Caki2 (cell line): ENCODE measurements around the gene LRRC9. TPM values are rescaled to one million over a fixed set of nuclear protein-coding genes. Genes with fewer than 3 reads are reported as not detected.
"Not testable (repeated sequence)": the region's sequence is repeated elsewhere in the genome, so short reads cannot be mapped to it uniquely, and the experiment has no call there.

Source experiments
- DNase-seq: peaks from one replicate; pipeline ENCODE4 v3.0.0-alpha.2; 2015; ENCODE audit warnings: low read depth
- in situ Hi-C: cut with HindIII; loops from 2 replicates; pipeline ENCODE4 v1.10.0; 2016; ENCODE audit warnings: low sequenced_read_pairs, low pct_unique_long_range_greater_than_20kb, mixed read lengths
- total RNA-seq: library from RNA; depleted of rRNA; stranded (reverse); fragments of >200 nt; shearing (Covaris generic); gene quantifications from 2 replicates; pipeline ENCODE4 v1.2.3, GENCODE V29; 2014; ENCODE audit warnings: low replicate concordance

The LRRC9 gene
- total RNA-seq, 1 experiment from 2014 or later = not detected

DNA sequence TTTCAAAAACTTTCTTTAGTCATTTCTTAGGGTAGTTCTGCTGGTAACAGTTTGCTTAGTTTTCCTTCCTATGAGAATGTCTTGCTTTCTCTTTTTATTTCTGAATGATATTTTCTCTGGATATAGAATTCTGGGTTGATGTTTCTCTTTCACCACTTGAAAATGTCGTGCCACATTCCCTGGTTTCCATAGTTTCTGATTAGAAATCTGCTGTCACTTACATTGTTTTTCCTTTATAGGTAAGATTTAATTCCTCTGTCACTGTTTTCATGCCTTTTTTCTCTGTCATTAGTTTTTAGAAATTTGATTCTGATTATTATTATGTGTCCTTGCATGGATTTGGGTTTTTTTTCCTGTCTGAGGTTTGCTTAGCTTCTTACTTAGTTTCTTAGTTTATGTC, 94.5 kb downstream of the LRRC9 start:
- no peak for DNase-seq
- in situ Hi-C loops = no loop called here

DNA sequence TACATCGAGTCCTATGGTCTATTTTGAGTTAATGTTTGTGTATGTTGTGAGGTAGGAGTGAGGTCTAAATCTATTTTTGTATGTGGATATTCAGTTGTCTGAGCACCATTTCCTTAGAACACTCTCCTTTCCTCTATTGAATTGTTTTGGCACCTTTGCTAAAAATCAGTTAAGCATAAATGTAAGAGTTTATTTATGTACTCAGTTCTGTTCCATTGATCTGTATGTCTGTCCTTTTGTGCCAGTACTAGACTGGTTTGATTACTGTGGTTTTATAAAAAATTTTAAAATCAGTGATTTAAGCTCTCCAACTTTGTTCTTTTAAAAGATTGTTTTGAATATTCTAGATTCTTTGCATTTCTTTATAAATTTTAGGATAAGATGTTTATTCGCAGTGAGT, 101.7 kb downstream of the LRRC9 start:
- DNase-seq = no peak
- in situ Hi-C loops = no loop called here

DNA sequence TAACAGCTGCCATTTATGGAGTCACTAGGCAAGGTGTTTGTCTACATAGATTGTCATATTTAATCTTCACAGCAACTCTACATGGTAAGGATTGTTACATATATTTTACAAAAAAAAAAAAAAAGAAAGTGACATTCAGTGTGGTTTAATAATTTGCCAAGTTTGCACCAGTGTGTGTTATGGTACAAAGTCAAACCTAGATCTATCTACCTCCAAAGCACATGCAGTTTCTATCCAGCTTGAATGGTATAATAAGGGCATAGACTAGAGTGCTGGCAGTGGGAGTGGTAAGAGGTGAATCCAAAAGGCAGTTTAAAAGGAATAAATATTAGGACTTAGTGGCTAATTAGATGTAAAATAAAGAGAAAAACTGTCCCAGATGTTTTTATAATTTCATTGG, 105.6 kb downstream of the LRRC9 start:
- DNase-seq = no peak
- in situ Hi-C loops = no loop called here

DNA sequence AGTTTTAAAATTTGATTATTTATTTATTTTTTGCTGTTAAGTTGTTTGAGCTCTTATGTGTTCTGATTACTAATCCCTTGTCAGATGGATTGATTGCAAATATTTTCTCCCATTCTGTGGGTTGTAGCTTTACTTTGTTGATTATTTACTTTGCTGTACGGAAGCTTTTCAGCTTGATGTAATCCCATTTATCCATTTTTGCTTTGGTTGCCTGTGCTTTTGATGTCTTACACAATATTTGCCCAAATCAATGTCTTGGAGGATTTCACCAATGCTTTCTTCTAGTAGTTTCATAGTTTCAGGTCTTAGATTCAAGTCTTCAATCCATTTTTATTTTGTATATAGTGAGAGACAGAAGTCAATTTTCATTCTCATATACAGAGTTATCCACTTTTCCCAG, 115.2 kb downstream of the LRRC9 start:
- no peak for DNase-seq
- in situ Hi-C loops = no loop called here

DNA sequence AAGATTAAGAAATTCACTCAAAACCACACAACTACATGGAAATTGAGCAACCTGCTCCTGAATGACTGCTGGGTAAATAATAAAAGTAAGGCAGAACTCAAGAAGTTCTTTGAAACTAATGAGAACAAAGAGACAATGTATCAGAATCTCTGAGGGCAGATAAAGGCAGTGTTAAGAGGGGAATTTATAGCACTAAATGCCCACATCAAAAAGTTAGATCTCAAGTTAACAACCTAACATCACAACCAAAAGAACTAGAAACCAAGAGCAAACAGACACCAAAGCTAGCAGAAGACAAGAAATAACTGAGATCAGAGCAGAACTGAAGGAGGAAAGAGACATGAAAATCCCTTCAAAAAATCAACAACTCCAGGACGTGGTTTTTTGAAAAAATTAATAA, 128.0 kb downstream of the LRRC9 start:
- DNase-seq, in situ Hi-C loops: not testable (repeated sequence)

DNA sequence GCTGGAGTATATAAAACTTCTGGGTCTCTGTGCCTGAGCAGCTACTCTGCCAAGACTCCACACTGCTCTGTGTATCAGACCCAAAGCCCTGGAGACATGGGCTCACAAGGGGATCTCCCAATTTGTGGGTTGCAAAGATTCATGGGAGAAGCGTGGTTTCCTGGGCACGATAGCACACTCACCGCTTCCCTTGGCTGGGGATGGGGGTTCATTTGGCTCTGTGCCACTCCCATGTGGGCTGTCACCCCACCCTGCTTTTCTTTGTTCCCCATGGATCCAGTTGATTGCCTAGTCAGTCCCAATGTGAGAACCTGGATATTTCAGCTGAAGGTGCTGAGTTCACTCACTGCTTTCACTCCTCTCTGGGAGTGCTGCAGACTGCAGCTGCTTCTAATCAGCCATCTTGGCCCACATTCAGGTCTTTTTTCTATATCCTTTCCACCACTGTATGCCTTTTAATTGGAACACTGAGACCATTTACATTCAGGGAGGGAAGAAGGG, 131.8 kb downstream of the LRRC9 start:
- DNase-seq = no peak
- in situ Hi-C loops = no loop called here

DNA sequence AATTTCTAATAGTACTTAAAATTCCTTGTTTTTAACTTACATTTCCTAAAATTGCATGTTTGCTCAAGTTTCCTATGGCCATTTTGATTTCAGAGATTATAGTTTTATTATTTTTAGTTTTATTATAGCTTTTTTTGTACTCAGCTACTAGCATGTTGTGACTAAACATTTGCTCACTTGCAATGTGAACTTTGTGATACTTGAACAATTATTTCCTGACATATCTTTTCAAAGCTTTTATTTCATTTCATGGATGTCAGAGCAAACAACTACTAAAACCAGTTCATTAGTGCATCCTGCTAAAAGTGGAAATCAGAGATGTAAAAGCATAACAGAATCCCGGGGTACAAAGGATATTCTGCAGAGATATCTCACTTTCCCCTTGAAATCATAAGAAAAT, 138.1 kb downstream of the LRRC9 start:
- in situ Hi-C loops = no loop called here

DNA sequence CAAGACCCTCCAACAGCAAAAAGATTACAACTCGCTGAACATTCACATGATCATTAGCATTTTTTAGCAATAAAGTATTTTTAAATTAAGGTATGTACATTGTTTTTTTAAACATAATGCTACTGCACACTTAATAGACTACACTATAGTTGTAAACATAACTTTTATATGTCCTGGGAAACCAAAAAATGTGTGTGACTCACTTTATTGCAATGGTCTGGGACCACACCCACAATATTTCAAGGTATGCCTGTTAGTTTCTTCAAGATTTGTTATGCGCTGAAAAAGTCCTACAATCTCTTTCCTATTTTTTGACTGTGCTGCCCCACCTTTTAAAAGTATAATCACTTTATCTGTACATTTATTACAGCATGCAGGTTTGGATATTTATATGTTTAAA, 141.4 kb downstream of the LRRC9 start:
- no peak for DNase-seq
- in situ Hi-C loops = no loop called here

More for the DNA sequence above, 138.1 kb downstream of the LRRC9 start:
- no peak for DNase-seq

DNA sequence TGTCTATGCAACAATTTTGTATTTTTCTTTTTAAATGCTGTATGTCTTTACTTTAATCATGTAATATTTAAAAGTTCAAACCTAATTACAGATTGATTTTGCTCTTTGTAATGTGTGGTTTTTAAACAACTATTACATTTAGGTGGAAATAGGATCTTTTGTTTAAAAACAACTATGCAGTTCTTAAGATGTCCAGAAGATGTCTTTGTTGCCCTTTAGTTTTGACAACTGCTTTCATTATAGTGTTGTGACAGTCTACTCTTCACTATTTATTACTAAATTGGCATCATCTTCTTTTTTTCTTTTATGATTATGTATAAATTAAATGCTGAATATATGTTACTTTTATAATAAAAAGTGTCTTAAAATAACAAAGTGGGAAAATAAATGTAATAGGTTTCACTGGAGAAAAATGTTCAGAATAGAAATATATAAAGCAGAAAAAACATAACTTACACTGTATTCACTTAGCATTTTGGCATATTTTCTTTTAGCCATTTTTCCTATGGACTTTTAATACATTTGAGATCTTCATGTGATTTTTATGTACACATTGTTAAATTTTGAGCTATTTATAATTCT, 144.6 kb downstream of the LRRC9 start:
- DNase-seq = peak; percentile 1
- in situ Hi-C loops = no loop called here

DNA sequence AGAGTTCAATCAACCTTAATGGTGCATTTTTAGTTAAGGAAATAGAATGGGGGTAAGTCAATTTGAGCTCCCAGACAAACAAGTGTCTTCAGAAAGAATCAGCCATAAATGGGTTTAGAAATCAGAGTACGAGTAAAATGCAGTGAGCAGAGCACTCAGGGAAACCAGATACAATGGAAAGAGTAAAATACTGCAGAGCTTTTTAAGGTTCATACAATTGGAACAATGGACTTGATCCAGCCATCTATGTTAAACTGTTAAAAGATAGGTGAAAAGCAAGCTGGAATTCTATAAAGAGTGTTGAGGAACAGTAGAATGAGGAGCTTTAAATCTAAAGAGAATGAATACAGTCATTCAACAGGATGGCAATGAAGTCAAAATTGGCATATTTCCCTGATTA, 147.9 kb downstream of the LRRC9 start:
- in situ Hi-C loops = no loop called here
- DNase-seq = no peak

DNA sequence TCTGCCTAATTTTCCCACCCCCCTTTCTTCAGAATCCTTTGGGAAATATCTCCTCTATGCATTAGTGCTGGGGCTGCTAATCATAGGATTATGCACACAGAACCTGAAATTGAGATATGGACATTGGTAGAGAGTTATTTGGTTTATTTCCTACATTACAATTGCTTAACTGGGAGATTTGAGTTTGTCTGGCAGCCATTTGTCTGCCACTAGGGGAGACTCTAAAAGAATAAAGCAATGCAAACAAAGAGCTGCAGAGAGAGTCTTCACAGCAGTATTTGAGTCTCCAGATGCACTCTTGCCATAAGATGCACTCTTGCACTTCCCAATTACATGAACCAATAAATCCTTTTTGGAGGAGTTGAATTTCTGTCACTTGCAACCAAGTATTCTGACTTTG, 159.8 kb downstream of the LRRC9 start:
- in situ Hi-C loops = no loop called here
- DNase-seq = no peak

DNA sequence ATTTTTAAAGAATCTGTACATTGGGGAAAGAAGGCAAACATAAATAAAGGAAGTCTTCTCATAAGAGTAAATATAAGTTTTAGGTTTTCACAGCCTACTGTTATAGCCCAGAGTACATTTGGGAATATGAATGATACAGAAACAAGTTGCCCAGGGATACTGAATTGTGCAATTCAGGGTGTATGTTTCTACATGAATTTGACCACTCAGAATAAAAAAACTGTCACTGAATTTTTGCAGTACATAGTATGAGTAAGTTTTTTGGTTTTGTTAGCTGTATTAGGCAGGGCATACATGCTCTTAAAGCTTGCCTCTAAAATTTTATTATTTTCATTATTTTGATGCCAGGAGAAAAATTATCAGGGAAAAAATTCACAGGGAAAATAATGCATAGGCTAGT, 165.1 kb downstream of the LRRC9 start:
- no peak for DNase-seq
- in situ Hi-C loops = no loop called here

DNA sequence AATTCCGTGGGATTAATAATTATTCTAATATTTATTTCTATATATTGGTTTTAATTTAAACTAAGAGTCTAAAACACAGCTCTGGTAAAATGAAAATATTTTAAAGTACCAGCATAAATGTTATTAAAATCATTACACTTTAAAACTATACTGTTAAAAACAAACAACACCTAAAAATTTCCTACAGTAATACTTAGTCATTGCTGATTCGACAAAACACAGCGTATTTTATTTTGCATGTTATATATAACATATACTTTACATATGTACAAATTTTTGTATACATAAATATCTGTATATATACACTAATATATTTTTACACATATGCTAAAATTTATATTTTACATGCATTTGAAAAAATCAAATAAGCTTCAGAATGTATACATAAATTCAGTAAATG, 165.7 kb downstream of the LRRC9 start:
- DNase-seq = no peak
- in situ Hi-C loops = no loop called here

DNA sequence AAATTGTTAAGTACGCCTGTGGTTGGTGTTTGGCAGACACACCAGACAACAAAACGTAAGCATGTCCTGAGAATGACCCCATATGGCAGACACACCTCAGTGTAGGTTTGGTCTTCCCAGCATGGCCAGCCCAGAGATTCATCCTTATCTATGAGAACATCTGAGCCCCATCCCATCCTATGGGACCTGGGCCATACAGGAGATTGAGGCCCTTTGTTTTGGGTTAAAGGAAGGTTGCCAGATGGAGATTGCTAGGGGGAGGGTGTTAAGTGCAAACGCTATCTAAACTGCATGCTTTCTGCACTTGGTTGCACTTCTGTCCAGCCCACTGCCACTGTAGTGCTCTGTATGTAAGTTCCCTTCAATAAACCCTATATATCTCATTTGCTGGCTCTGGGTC, 167.7 kb downstream of the LRRC9 start:
- no peak for DNase-seq
- in situ Hi-C loops = no loop called here

DNA sequence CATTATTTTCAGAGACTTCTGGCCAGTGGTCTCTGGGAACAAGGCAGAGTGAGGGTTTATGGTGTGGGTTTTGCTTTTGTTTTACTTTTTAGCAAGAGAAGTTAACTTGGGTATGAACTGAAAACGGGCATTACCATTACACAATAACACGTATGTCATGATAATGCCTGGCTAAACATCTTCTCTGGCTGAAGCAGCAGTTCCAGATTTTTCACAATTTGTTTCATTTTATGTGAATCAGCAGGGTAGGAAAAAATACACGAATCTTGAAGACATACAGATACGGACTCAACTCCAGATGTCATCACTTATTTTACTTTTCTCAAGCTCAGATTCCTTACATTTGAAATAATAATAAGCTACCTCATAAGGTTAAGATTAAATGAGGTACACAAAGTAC, 169.3 kb downstream of the LRRC9 start:
- DNase-seq = no peak
- in situ Hi-C loops = no loop called here

DNA sequence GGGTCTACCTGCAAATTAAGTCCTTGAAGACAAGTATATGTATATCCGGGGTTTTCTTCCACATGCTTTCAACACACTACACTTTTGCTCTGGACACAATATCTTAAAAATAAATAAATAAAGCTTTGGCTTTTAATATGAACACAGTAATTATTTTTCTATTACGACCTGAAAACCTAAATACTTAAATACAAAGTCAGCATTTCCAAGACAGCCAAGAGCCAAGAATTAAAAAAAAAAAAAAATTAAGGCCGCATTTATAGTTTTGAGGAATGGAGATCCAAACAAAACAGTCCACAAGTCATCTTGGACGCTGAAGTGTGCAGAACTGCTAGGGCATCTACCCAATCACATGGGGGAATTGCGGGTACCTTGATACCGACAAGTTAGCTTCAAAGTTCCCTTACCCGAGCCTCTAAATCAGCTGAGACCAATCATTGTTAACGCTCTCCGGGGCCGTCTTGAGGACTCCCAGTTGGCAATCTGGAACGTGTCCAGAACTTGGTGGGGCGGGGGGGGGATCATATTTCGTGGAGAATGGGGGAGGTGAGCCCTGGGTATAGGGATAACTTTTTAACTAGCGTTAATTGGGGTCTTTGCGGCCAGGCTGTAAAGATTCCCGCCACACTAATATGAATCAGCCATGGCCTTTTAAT, 171.0 kb downstream of the LRRC9 start:
- DNase-seq = no peak
- in situ Hi-C loops = no loop called here

DNA sequence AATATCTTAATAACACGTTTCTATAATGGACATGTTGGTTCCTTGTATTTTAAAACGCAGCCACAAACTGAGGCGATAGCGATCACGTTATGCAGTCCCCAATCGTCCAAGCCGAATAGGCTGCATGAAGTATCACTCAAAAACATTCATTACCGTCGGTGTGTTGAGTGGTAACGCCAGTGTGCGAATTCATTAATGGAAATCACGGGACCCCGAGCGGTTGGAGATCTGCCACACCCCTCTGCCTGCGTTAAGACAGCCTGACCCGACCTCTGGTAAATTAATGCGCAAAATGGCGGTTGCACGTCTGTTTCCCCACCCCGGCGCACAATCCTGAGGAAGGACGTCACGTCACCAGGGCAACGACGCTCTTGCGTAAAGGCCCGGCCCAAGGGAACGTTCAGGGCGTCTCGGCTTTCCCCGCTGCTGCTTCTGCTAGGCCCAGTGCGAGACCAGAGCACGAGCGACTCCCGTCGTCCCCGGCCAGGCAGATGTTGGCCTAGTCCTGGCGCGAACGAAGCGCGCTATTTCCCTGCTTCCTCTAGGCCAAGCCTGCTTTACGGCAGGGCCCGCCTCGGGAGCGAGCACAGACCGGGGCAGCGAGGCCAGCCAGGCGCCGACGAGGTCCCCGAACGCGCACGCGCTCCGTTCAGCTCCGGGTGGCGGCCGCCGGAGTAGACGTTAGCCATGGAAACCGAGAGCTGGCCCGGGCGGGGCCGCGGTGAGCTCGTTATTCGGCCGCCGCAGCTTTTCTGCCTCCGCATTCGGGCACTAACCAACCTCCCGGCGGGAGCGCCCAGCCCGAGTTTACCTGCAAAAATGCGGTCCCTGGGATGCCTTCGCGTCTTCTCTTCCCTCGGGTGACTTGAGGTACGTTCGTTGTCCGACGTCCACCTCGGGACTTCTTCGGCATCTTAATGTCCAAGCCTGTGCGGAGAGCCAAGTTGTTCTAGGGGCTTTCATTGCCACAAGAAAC, 171.9 kb downstream of the LRRC9 start, which contains the start of gene PCNX4:
Gene PCNX4, plus strand, starts transcription at position 374 of the 976 bp plus-strand sequence. CDS start 15,716 bp downstream, outside the sequence.
- DNase-seq = peak; percentile 97
- in situ Hi-C loops = no loop called here

DNA sequence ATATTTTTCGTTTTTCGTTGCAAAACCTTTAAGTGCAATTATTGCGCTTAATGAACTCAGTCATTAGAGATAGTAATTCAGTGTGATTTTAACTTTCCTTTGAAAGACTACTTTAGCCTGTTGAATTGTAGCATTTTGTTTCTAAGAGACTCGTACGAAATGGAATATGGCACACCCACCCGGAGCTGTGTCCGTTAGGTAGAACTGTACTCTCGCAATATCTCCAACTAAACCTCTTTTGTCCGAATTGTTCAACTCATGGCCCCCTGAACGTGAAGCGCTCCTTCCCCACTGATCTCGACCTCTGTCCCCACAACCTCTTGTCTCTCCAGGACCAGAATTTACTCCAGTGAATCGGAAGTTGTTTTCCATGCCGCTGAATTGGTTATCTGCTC, 172.6 kb downstream of the LRRC9 start:
- in situ Hi-C loops = no loop called here
- DNase-seq = peak; percentile 22

DNA sequence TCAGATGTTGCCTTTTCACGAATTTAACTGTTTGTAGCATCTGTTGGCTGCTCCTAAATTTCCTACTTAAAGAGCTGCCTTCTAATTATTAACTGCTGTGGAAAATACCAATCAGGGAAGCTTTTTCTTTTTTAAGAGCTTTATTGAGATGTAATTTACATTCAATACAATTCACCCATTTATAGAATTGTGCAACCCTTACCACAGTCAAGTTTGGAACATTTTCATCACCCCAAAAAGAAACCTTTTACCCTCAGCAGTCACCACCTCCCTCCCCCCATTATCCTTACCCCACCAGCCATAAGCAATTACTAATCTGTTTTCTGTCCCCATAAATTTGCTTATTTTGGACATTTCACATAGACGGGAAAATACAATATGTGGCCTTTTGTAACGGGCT, 173.1 kb downstream of the LRRC9 start:
- no peak for DNase-seq
- in situ Hi-C loops = no loop called here
